GM12874 (cell line): ENCODE measurements around the gene PLXNC1.

Source experiments
- CTCF ChIP-seq: IDR thresholded peaks from 2 replicates; pipeline ENCODE4 v1.5.1; 2011; ENCODE audit warnings: low read depth, mild to moderate bottlenecking, control low read depth, low read length, moderate library complexity; ENCODE audit not compliant: insufficient read depth

The PLXNC1 gene

DNA sequence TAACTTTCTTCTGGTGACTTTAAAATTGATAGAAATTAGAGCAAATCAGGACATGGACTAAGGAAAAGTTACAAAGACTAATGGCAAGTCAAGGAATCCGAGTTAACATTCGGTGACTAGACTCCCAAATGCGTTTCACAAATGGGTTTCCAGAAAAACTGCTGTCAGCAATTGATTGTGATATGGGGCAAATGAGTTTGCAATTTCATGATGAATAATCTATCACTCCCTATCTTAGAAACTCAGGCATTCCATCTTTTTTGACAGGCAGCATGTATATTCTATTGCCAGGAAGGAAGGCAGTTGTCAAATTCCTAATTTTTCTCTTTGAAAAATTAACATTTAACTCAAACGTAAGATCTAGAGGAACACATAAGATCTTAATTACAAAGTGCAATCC lies 40.5 kb upstream of the PLXNC1 start:
- no peak for TF ChIP-seq CTCF

DNA sequence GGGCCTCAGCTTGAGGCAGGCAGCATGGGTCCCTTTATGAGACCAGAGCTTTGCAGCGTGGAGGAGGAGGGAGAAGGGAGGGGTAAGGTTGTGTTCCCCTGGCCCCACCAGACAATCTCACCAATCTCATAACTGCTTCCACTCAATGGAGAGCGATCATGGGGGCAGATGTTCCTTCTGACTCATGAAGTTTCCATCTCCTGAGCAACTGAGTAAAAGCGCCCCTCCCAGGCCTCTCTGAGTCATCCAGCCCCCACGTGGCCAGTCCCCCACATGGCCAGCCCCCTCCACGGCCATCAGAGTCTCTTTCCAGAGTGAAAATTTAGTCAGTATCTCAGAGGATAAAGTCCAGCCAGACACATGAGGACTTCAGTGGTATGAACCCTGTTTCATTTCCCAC lies 39.2 kb upstream of the PLXNC1 start:
- TF ChIP-seq CTCF, result no peak

DNA sequence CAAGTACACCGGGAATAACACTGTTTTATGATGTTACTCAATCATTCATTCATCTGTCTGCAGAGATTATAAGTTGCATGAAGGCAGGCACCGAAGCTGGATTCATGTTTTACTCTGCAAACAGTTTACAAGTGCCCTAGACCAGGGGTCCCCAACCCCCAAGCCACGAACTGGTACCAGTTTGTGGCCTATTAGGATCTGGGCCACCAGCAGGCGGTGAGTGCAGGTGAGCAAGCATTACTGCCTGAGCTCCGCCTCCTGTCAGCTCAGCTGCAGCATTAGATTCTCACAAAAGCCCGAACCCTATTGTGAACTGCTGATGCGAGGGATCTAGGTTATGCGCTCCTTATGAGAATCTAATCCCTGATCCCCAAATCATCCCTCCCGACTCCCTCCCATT lies 38.1 kb upstream of the PLXNC1 start:
- TF ChIP-seq CTCF, result no peak

GRCh38 chr12:94111302-94111701 lies 37.1 kb upstream of the PLXNC1 start:
- TF ChIP-seq CTCF, result no peak

DNA sequence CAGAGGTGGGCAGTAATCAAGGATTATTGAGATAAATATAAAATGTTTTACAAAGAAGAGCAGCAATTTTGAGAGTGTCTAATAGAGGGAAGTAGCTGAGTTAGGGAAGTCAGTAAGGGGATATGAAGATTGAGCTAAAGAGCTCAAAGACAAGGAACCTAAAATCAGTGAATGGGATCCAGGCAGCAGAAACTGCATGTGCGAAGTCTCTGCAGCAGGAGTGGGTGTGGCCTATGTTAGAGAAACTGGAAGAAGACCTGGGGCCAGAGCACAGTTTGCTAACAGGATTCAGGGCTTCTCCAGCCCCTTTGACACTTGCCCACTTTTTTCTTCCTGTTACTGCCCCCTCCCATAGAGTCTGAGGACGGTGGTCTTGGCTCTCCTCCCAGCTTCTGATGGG lies 36.3 kb upstream of the PLXNC1 start:
- TF ChIP-seq CTCF, result no peak

DNA sequence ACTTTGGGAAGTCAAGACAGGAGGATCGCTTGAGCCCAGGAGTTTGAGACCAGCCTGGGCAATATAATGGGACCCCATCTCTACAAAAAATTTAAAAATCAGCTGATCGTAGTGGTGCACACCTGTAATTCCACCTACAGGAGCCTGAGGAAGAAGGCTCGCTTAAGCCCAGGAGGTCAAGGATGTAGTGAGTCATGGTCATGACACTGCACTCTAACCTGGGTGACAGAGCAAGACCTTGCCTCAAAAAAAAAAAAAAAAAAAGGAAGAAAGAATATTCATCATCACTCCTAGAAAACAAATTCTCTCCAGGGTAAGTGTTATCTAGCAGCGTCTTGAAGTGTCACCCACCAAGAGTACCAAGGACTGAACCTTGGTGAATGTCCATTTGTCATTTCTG lies 34.2 kb upstream of the PLXNC1 start:
- TF ChIP-seq CTCF, result no peak

GRCh38 chr12:94116191-94116590 lies 32.2 kb upstream of the PLXNC1 start:
- no peak for TF ChIP-seq CTCF

- TF ChIP-seq CTCF, result no peak
Measured at GRCh38 chr12:94121886-94122285, 26.5 kb upstream of the PLXNC1 start.
